Chondrocyte (in vitro differentiated cells): ENCODE results near the gene RARA. TPM values are rescaled to one million over a fixed set of nuclear protein-coding genes. Genes with fewer than 3 reads are reported as not detected.

Source experiments
- DNase-seq: peaks from one replicate; pipeline ENCODE4 v3.0.0; 2021; ENCODE audit warnings: mixed read lengths, low spot score
- H3K27ac Mint-ChIP-seq: one replicate; pipeline ENCODE4 v1.8.0; 2021; ENCODE audit warnings: mild to moderate bottlenecking, moderate library complexity, mixed read lengths; ENCODE audit not compliant: unreplicated experiment
- H3K27me3 Mint-ChIP-seq: 2 replicates; pipeline ENCODE4 v1.8.0; 2021; ENCODE audit warnings: low read depth, mixed read lengths
- H3K36me3 Mint-ChIP-seq: 2 replicates; pipeline ENCODE4 v1.8.0; 2021; ENCODE audit warnings: low read depth, mixed read lengths
- H3K4me1 Mint-ChIP-seq: 2 replicates; pipeline ENCODE4 v1.8.0; 2021; ENCODE audit warnings: low read depth, mild to moderate bottlenecking, mixed read lengths
- H3K4me3 Mint-ChIP-seq: one replicate; pipeline ENCODE4 v1.8.0; 2021; ENCODE audit warnings: mild to moderate bottlenecking, moderate library complexity, mixed read lengths; ENCODE audit not compliant: unreplicated experiment
- H3K9me3 Mint-ChIP-seq: 2 replicates; pipeline ENCODE4 v1.8.0; 2021; ENCODE audit warnings: low read depth, mixed read lengths
- total RNA-seq: library from RNA; stranded (reverse); gene quantifications from 3 replicates; pipeline ENCODE4 v1.2.1, GENCODE V29; 2021
- TF ChIP-seq, protein P1 (sequence below): fragments of 200-600 bp; sonication (generic); IDR thresholded peaks from 2 replicates; pipeline ENCODE4 v1.5.0; 2021; ENCODE audit warnings: antibody characterized with exemption, mild to moderate bottlenecking, moderate library complexity

The RARA gene
- total RNA-seq, 1 donor from 2014 or later, result 59.2 TPM

GRCh38 chr17:40352779-40353394, 43.9 kb downstream of the RARA start:
- TF ChIP-seq, protein P1, sequence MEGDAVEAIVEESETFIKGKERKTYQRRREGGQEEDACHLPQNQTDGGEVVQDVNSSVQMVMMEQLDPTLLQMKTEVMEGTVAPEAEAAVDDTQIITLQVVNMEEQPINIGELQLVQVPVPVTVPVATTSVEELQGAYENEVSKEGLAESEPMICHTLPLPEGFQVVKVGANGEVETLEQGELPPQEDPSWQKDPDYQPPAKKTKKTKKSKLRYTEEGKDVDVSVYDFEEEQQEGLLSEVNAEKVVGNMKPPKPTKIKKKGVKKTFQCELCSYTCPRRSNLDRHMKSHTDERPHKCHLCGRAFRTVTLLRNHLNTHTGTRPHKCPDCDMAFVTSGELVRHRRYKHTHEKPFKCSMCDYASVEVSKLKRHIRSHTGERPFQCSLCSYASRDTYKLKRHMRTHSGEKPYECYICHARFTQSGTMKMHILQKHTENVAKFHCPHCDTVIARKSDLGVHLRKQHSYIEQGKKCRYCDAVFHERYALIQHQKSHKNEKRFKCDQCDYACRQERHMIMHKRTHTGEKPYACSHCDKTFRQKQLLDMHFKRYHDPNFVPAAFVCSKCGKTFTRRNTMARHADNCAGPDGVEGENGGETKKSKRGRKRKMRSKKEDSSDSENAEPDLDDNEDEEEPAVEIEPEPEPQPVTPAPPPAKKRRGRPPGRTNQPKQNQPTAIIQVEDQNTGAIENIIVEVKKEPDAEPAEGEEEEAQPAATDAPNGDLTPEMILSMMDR, result no peak
- Mint-ChIP-seq H3K36me3 (peaks cover 32% of the 10 kb centered on the region), H3K4me3 (no peak overlapping the region), H3K9me3 (no peaks in the 10 kb centered on the region), H3K4me1 (peaks cover 29% of the 10 kb centered on the region), H3K27me3 (no peaks in the 10 kb centered on the region), H3K27ac (no peak overlapping the region)
- DNase-seq, result no peak

DNA sequence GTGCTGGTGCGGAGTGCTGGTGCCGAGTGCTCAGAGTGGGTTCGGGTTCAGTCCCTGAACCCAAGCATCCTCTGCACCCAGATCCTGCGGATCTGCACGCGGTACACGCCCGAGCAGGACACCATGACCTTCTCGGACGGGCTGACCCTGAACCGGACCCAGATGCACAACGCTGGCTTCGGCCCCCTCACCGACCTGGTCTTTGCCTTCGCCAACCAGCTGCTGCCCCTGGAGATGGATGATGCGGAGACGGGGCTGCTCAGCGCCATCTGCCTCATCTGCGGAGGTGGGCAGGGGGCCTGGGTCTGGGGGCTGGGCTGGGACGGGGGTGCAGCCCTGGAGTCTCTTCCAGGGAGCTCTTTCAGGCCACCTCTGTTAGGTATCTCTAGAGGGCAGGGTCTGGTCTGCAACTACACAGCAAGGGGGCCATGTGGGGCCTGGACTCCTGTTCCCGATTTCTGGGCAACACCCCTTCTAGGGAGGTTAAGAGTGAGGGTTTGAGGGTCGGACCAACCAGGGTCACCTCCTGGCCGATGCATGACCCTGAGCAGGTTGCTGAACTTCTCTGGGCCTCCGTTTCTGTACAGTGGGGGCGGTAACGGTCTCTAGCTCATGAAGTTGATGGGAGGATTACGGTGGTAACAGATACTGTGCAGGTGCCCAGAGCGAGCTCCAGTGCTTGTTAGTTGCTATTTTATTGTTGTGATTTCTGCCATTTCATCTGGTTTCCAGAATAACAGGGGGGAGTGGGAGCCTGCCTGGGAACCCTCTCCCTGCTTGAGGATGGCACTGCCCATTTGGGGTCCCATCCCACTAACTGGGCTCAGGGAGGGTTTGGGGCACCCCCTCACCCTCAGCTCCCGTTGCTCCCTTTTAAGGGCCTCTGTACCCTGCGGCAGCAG, 45.5 kb downstream of the RARA start:
- Mint-ChIP-seq H3K4me1 (peaks cover 22% of the 10 kb centered on the region), H3K36me3 (peaks cover 25% of the 10 kb centered on the region), H3K4me3 (no peak overlapping the region), H3K27me3 (no peaks in the 10 kb centered on the region), H3K27ac (peak overlapping the region; percentile 22), H3K9me3 (no peaks in the 10 kb centered on the region)
- TF ChIP-seq, protein P1, result no peak
- no peak for DNase-seq

DNA sequence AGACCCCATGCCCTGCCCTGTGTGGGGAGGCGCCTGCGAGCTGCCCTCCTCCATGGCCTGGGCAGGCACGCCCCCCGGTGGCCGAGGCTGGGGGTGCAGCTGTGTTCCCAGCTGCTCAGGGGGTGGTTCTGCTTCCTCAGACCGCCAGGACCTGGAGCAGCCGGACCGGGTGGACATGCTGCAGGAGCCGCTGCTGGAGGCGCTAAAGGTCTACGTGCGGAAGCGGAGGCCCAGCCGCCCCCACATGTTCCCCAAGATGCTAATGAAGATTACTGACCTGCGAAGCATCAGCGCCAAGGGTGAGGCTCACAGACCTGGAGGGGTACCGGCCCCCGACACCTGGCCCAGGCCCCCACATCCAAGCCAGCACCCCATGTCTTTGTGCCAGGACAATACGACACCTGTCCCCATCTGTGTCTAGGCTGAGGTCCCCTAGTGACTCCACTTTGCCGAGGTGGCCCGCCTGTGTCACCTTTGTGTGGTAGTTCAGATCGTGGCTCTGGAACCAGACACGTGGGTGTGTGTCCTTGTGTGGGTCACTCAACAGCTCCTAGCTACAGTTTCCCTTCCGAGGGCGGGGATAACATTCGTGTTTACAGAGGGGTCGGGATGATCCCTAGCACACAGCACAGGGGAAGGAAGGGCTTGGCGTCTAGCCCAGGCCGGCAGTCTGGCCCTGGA, 46.3 kb downstream of the RARA start:
- no peak overlapping the region for H3K4me3 Mint-ChIP-seq
- H3K27me3 Mint-ChIP-seq, result no peaks in the 10 kb centered on the region
- H3K36me3 Mint-ChIP-seq, result peaks cover 19% of the 10 kb centered on the region
- DNase-seq, result no peak
- TF ChIP-seq, protein P1, result peak; percentile 96
- no peaks in the 10 kb centered on the region for H3K9me3 Mint-ChIP-seq
- H3K27ac Mint-ChIP-seq, result no peak overlapping the region
- H3K4me1 Mint-ChIP-seq, result peaks cover 14% of the 10 kb centered on the region

DNA sequence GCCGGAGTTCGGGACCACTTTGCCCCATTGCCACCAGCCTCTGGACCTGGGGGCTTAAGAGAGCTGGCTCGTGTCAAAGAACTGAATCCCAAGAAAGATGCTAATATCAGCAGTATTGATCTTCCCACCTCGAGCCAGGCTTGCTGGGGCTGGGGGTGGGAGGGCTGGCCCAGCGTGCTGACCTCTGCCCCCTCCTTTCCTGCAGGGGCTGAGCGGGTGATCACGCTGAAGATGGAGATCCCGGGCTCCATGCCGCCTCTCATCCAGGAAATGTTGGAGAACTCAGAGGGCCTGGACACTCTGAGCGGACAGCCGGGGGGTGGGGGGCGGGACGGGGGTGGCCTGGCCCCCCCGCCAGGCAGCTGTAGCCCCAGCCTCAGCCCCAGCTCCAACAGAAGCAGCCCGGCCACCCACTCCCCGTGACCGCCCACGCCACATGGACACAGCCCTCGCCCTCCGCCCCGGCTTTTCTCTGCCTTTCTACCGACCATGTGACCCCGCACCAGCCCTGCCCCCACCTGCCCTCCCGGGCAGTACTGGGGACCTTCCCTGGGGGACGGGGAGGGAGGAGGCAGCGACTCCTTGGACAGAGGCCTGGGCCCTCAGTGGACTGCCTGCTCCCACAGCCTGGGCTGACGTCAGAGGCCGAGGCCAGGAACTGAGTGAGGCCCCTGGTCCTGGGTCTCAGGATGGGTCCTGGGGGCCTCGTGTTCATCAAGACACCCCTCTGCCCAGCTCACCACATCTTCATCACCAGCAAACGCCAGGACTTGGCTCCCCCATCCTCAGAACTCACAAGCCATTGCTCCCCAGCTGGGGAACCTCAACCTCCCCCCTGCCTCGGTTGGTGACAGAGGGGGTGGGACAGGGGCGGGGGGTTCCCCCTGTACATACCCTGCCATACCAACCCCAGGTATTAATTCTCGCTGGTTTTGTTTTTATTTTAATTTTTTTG, 47.1 kb downstream of the RARA start:
- Mint-ChIP-seq H3K36me3 (peaks cover 19% of the 10 kb centered on the region), H3K27ac (no peak overlapping the region), H3K4me1 (peaks cover 13% of the 10 kb centered on the region), H3K9me3 (no peaks in the 10 kb centered on the region), H3K27me3 (no peaks in the 10 kb centered on the region), H3K4me3 (no peak overlapping the region)
- TF ChIP-seq, protein P1, result no peak
- no peak for DNase-seq
